GM18907 (cell line): ENCODE results near the gene MNT.
"Not testable (repeated sequence)": the region's sequence is repeated elsewhere in the genome, so short reads cannot be mapped to it uniquely, and the experiment has no call there.

ENCODE experiments used
- ATAC-seq: cut with Tn5 transposase; IDR thresholded peaks from one replicate; pipeline ENCODE4 v1.9.1; 2021; ENCODE audit warnings: mild to moderate bottlenecking, moderate library complexity; ENCODE audit not compliant: unreplicated experiment

MNT gene, protein sequence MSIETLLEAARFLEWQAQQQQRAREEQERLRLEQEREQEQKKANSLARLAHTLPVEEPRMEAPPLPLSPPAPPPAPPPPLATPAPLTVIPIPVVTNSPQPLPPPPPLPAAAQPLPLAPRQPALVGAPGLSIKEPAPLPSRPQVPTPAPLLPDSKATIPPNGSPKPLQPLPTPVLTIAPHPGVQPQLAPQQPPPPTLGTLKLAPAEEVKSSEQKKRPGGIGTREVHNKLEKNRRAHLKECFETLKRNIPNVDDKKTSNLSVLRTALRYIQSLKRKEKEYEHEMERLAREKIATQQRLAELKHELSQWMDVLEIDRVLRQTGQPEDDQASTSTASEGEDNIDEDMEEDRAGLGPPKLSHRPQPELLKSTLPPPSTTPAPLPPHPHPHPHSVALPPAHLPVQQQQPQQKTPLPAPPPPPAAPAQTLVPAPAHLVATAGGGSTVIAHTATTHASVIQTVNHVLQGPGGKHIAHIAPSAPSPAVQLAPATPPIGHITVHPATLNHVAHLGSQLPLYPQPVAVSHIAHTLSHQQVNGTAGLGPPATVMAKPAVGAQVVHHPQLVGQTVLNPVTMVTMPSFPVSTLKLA

DNA sequence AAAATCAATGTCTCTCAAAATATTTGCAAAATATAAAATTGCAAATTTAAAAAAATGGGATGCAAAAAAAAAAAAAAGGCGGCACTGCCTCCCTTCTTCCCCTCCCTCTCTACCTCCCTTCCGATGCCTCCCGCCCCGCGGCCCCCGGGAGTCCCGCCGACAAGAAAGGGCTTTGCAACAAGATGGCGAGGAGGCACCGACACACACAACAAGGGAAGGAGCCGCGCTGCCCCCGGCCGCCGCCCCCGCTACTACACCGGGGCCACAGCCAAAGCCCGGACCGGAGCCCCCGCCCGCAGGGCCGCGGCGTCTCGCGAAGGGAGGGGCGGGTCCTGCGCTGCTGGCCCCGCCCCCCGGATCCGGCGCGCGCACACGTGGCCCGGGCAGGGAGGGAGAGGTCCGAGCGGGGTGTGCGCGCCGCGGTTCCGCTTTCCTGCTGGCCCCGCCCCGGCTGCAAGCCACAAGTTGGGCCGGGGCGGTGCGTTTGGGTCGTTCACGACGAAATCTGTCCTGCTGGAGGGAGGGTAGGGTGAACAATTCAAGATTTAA lies at the start of gene MNT:
MNT (minus strand) TSS at position 184 of the 549 bp plus-strand sequence. CDS start 348 bp downstream, outside the sequence.
- peak; percentile 29 for ATAC-seq

- no peak for ATAC-seq
Observed at GRCh38 chr17:2450016-2450650, 49.3 kb upstream of the MNT start.

DNA sequence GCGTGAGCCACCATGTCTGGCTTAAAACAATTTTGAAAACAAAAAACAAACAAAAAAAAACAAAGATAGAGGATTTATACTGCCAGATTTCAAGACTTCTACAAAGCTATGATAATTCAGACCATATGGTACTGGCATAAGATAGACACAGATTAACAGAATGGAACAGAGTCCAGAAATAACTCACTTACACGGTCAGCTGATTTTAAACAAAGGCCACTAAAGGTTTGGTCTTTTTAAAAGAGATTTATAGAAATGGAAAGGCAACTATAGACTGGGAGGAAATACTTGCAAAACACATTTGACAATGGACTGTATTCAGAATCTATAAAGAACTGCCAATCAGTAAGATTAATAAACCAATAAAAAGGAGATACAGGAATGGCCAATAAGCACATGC lies 48.6 kb upstream of the MNT start:
- no peak for ATAC-seq

GRCh38 chr17:2447479-2447878 lies 46.6 kb upstream of the MNT start:
- not testable (repeated sequence) for ATAC-seq

DNA sequence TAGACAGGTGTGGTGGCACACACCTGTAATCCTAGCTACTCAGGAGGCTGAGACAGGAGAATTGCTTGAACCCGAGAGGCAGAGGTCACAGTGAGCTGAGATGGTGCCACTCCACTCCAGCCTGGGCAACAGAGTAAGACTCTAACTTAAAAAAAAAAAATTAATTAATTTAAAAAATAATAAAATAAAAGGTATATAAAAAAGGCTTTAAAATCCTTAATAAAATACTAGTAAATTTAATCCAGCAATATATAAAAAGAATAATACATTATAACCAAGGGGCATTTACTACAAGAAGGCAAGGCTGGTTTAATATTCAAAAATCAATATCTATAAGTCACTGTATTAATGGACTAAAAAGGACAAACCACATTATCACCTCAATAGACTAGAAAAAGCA lies 44.8 kb upstream of the MNT start:
- ATAC-seq, result no peak

GRCh38 chr17:2444382-2444781 lies 43.5 kb upstream of the MNT start:
- ATAC-seq, result no peak

DNA sequence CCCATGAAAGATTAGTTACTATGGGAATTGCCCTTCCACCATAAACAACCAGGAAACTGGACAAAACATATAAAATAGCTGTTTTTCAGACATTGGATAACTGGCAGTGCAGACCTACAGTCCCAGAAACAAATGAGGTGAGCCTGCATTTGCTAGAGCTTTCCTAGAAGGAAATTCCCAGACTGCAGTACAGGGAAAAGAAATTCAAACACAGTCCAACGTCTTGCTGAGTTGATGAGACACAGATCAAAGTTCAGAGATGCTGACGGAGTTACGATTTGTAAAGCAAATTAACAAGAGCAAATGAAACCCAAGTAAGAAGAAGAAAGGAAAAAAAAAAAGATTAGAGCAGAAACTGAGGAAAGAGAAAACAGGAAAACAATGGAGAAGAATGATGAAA lies 41.3 kb upstream of the MNT start:
- no peak for ATAC-seq

- ATAC-seq, result no peak
Observed at GRCh38 chr17:2440930-2441329, 40.1 kb upstream of the MNT start.

GRCh38 chr17:2439997-2440396 lies 39.1 kb upstream of the MNT start:
- not testable (repeated sequence) for ATAC-seq

GRCh38 chr17:2438823-2439222 lies 38.0 kb upstream of the MNT start:
- no peak for ATAC-seq

DNA sequence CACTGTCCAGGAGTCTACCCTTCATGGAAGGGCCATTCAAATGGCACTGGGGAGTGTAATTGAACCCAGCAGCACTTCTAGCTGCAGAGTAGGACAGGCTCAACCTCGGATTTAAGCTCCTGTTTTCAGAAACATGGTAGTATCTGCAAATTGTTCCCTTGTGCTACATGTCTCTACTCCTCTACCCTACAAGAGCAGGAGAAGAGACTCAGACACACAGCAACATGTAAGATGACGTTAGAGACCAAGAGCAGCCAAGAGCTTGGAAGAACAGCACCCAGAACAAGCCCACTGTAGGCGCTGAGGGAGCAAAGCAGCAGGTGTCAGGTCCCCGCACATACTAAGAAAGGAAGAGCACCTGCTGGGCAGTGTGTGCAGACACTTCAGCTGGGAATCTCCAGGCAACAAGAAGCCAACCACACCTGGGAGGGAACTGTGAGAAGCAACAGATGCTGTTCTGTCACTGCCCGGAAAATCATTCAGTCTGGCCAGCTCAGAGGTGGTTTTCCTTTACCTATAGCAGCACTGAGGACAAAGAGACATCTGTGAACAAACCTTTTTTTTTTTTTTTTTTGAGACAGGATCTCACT lies 35.6 kb upstream of the MNT start:
- no peak for ATAC-seq

DNA sequence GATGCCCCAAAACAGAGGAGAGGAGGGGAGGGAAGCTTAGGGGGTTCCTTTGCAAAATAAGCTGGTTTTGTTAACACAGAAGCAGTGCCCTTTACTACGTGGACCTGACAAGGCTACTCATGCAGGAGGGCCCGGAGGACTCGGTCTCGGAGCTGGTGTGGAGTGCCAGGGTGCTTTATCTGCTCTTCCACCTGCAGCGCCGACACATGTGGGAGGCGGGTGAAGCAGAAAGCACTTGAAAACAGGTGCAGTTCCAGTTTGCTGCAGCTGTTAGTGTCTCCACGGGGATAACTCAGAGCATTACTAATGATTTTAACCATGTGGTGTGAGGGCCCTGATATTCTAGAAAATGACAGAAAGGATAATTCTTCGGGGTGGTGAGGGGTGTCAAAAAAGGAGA lies 35.0 kb upstream of the MNT start:
- no peak for ATAC-seq

DNA sequence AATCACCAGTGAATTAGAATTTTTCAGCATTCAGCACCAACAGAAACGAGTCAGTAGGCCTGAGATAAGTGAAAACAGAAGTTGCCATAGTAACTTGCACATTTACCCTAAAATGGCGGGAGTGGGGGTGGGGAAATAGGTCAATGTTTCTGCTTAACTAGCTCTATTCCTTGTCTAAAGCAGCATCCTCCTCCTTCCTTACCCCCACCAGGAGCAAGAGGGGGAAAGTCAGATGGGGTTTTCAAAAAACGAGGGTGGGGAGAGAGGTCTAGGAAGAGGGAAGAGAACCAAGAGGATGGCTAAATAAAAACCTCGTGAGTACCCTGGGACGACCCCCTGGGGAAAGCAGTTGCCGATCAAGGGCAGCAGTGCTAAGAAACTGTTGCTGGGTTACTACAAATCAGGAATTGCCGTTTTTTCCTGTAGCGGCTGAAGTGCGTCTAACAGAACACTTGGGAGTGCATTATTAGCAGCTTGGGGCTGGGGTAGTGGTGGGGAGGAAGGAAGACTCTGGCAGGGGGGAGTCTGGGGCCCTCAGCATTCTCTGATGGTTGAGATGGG lies 34.4 kb upstream of the MNT start:
- ATAC-seq, result no peak

- ATAC-seq, result no peak
Observed at GRCh38 chr17:2433696-2434095, 32.8 kb upstream of the MNT start.

GRCh38 chr17:2427910-2428309 lies 27.1 kb upstream of the MNT start:
- no peak for ATAC-seq

DNA sequence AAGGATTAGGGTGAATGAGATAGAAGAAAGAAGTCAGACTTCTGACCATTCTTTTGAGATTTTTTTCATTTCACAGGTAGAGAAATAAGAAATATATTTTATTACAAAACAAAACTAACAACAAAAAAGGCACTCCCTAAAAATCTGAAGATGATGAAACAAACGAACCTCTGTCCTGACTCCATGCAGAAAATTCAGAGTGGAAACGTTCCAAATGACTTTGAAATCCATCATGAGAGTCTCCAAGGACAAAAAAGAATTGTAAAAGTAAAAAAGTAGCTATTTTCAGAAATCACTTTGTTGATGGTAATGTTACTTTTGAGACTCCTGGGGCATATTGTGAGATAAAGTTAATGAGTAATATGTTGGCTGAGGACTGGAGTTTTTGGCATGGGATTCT lies 26.4 kb upstream of the MNT start:
- no peak for ATAC-seq

DNA sequence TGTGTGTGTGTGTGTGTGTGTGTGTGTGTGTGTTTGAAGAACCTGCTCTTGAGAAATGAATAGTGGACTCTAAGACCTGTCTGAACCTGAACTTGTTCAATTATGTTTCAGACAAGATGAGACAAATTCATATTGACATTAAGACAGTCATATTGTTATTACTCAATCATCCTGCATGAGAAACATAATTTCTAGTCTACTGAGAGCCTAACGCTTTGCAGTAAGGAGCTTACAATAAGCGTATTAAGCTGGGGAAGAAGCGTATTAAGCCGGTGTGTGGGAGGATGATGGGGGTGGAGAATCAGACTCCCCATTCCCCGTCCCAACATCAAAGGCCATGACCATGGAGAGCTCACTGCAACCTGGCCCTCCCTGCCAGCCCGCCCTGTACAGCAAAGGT lies 22.4 kb upstream of the MNT start:
- no peak for ATAC-seq

- ATAC-seq, result no peak
Observed at GRCh38 chr17:2421315-2422147, 20.7 kb upstream of the MNT start.

- no peak for ATAC-seq
Observed at GRCh38 chr17:2420176-2420575, 19.3 kb upstream of the MNT start.

- no peak for ATAC-seq
Observed at GRCh38 chr17:2419486-2419885, 18.6 kb upstream of the MNT start.
